ENCODE results near the gene SHROOM2.

Gene SHROOM2

DNA sequence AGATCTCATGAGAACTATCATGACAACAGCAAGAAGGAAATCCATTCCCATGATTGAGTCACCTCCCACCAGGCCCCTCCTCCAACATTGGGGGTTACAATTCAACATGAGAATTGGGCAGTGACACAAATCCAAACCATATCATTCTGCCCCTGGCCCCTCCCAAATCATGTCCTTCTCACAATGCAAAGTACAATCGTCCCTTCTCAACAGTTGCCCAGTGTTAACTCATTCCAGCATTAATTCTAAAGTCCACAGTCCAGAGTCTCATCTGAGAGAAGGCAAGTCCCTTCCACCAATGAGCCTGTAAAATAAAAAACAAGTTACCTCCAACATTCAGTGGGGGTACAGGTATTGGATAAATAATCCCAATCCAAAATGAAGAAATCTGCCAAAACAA, 166.1 kb downstream of the SHROOM2 start:
- TF ChIP-seq, protein P1, sequence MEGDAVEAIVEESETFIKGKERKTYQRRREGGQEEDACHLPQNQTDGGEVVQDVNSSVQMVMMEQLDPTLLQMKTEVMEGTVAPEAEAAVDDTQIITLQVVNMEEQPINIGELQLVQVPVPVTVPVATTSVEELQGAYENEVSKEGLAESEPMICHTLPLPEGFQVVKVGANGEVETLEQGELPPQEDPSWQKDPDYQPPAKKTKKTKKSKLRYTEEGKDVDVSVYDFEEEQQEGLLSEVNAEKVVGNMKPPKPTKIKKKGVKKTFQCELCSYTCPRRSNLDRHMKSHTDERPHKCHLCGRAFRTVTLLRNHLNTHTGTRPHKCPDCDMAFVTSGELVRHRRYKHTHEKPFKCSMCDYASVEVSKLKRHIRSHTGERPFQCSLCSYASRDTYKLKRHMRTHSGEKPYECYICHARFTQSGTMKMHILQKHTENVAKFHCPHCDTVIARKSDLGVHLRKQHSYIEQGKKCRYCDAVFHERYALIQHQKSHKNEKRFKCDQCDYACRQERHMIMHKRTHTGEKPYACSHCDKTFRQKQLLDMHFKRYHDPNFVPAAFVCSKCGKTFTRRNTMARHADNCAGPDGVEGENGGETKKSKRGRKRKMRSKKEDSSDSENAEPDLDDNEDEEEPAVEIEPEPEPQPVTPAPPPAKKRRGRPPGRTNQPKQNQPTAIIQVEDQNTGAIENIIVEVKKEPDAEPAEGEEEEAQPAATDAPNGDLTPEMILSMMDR (IDR thresholded peaks at IDR 0.05; ENCODE audit: control insufficient read depth, extremely low read depth, insufficient read depth): no peak
- H3K4me3 ChIP-seq (ENCODE audit: low read depth, low read length): no peak overlapping the region

DNA sequence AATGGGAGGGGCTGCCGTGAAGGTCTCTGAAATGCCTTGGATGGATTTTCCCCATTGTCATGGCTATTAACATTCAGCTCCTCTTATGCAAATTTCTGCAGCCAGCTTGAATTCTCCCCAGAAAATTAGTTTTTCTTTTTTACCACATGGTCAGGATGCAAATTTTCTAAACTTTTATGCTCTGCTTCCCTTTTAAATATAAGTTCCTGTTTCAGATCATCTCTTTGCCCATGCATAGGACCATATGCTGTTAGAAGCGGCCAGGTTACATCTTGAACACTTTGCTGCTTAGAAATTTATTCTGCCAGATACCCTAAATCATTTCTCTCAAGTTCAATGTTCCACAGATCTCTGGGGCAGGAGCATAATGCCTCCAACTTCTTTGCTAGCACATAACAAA, 167.2 kb downstream of the SHROOM2 start:
- H3K4me3 ChIP-seq (ENCODE audit: low read depth, low read length): no peak overlapping the region
- TF ChIP-seq, protein P1 (IDR thresholded peaks at IDR 0.05; ENCODE audit: control insufficient read depth, extremely low read depth, insufficient read depth): no peak
- no peak for DNase-seq (ENCODE audit: low read depth)

More for the DNA sequence above, 166.1 kb downstream of the SHROOM2 start:
- DNase-seq (ENCODE audit: low read depth): no peak

DNA sequence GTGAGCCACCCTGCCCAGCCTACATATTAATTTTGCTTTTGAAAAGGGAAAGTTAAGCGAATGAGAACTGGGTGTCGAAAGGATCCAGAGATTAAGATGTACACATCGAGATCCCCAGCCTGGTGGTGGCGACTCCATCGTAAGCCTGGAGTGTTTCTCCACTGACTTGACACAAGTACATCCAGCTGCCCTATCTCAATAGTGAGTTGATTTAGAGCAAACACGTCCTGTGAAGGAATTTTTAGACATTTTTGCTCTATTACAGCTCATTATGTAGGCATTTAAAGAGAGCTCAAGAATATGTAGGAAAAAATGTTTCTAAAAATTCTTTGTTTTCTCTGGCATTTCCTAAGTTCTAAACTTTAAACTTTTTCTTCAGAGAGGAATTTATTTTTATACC, 169.3 kb downstream of the SHROOM2 start:
- H3K4me3 ChIP-seq (ENCODE audit: low read depth, low read length): no peak overlapping the region
- TF ChIP-seq, protein P1 (IDR thresholded peaks at IDR 0.05; ENCODE audit: control insufficient read depth, extremely low read depth, insufficient read depth): no peak
- DNase-seq (ENCODE audit: low read depth): no peak

DNA sequence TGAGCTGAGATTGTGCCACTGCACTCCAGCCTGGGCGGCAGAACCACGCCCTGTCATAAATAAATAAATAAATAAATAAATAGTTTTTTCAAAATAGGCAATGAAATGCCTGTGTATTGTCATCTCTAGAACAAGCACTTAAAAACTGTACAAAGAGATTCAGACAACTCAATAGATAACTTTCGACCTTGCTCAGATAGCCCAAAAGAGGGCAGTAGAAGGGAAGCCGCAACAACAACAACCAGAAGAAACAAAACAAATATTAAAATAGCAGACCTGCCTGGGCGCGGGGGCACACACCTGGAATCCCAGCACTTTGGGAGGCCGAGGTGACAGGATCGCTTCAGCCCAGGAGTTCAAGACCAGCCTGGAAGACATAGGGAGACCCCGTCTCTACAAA, 171.5 kb downstream of the SHROOM2 start:
- H3K4me3 ChIP-seq (ENCODE audit: low read depth, low read length): no peak overlapping the region
- DNase-seq (ENCODE audit: low read depth): no peak
- TF ChIP-seq, protein P1 (IDR thresholded peaks at IDR 0.05; ENCODE audit: control insufficient read depth, extremely low read depth, insufficient read depth): peak; percentile 29

DNA sequence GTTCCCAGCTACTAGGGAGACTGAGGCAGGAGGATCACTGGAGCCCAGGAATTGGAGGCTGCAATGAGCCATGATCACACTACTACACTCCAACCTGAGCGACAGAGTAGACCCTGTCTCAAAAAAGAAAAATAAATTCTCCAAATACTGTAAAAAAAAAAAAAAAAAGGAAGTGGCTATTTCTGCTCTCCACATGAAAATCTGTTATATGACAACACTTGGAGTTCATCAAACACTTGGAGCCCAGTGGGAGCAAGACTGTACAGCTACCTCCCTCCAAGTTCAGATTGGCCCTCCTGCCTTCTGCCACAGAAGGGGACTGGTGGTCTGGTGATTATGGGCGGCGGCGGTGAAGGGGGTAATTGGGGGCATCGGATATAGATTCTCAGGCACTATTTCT, 172.0 kb downstream of the SHROOM2 start:
- H3K4me3 ChIP-seq (ENCODE audit: low read depth, low read length): no peak overlapping the region
- TF ChIP-seq, protein P1 (IDR thresholded peaks at IDR 0.05; ENCODE audit: control insufficient read depth, extremely low read depth, insufficient read depth): no peak
- no peak for DNase-seq (ENCODE audit: low read depth)

DNA sequence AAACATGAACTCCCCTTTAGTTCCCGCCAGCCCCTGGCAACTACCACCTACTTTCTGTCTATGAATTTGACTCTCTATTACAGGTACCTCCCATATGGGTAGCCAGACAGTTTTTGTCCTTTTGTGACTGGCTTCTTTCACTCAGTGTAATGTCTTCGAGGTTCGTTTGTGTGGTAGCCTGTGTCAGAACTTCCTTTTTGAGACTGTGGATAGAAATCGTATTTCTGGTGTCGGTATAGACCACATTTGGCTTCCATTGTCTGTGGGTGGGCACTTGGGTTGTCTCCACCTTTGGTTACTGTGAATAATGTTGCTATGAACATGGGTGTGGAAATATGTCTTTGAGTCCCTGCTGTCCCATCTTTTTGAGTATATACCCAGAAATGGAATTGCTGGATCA, 175.5 kb downstream of the SHROOM2 start:
- TF ChIP-seq, protein P1 (IDR thresholded peaks at IDR 0.05; ENCODE audit: control insufficient read depth, extremely low read depth, insufficient read depth): no peak
- no peak overlapping the region for H3K4me3 ChIP-seq (ENCODE audit: low read depth, low read length)
- DNase-seq (ENCODE audit: low read depth): no peak

DNA sequence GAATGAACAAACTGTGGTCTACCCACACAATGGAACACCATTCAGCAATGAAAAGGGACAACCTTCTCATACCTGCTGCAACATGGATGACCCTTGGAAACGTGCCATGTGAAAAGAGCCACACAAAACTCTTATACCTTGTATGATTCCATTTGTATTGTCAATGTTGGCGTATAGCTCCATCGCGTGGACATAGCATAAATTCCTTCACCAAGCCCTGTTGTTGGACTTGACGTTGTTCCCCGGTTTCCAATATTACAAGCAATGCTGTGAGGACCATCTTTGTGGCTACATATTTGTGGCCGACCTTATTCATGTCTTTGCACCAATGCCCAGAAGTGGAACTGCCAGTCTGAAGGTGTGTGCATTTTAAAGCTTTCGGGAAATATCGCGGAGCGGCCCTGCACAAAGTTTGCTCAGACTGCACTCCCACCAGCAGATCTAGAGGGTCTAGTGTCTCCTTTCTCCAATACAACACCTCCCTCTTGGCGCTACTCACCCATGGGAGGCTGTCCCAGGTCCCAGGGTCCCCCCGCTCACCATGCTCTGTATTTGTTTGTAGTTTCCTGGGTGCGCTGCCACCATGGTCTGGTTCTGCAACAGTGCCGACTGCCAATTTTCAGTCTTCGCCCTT, 180.7 kb downstream of the SHROOM2 start, which contains the start of gene CLDN34:
CLDN34 (plus strand) TSS at position 584 of the 634 bp plus-strand sequence; CDS start at position 584, 0 bp downstream.
- DNase-seq (ENCODE audit: low read depth): no peak
- TF ChIP-seq, protein P1 (IDR thresholded peaks at IDR 0.05; ENCODE audit: control insufficient read depth, extremely low read depth, insufficient read depth): no peak

More for the DNA sequence above, 180.7 kb downstream of the SHROOM2 start, which contains the start of gene CLDN34:
- H3K4me3 ChIP-seq (ENCODE audit: low read depth, low read length): no peak within 1 kb of the TSS

Data from LNCaP clone FGC (cell line).